ENCODE measurements around the gene CD109.

- TF ChIP-seq POLR2AphosphoS5 (IDR thresholded peaks at IDR 0.05) (no peak), CTCF (IDR thresholded peaks at IDR 0.05) (no peak)
These were observed 14.9 kb downstream of the CD109 start for GRCh38 chr6:73710948-73711347.
